ENCODE data around the gene CYGB. TPM values are rescaled to one million over a fixed set of nuclear protein-coding genes. Genes with fewer than 3 reads are reported as not detected.

CYGB gene
- total and polyA plus RNA-seq, 2 of the 13 experiments (the other 11 are each of a cell fraction or from before 2014, with no cell fraction given): 18.9 to 27.1 TPM

GRCh38 chr17:76506408-76507345, 30.8 kb downstream of the CYGB start (continued):
- TF ChIP-seq MYC (CRISPR knock-in tag; IDR thresholded peaks at IDR 0.05; ENCODE audit: borderline replicate concordance): peak; percentile 99
- TF ChIP-seq NR2F1 (CRISPR knock-in tag; IDR thresholded peaks at IDR 0.05): no peak
- TF ChIP-seq RELA (CRISPR knock-in tag; IDR thresholded peaks at IDR 0.05): no peak
- TF ChIP-seq RORA (CRISPR knock-in tag; IDR thresholded peaks at IDR 0.05): no peak
- TF ChIP-seq ZNF496 (CRISPR knock-in tag; IDR thresholded peaks at IDR 0.05; ENCODE audit: insufficient replicate concordance): no peak
- TF ChIP-seq FOXC1 (CRISPR knock-in tag; IDR thresholded peaks at IDR 0.05; ENCODE audit: borderline replicate concordance): no peak; the same call in 1 of the 2 replicates
- no peak for TF ChIP-seq ZNF329 (CRISPR knock-in tag; IDR thresholded peaks at IDR 0.05; ENCODE audit: low read depth)
- TF ChIP-seq ZBTB43 (CRISPR knock-in tag; conservative IDR thresholded peaks at IDR 0.05): no peak
- TF ChIP-seq PRDM15 (CRISPR knock-in tag; IDR thresholded peaks at IDR 0.05): no peak
- no peak for TF ChIP-seq ZBTB37 (CRISPR knock-in tag; IDR thresholded peaks at IDR 0.05)
- TF ChIP-seq SP5 (CRISPR knock-in tag; IDR thresholded peaks at IDR 0.05; ENCODE audit: borderline replicate concordance, low read depth): no peak
- TF ChIP-seq PBX2 (CRISPR knock-in tag; IDR thresholded peaks at IDR 0.05): no peak
- TF ChIP-seq HMGXB3 (CRISPR knock-in tag; IDR thresholded peaks at IDR 0.05; ENCODE audit: borderline replicate concordance): no peak
- TF ChIP-seq SMARCE1 (IDR thresholded peaks at IDR 0.05; ENCODE audit: borderline replicate concordance): no peak
